AG08395 (cell line): ENCODE data around the gene ERMARD.

ENCODE experiments used
- DNase-seq: peaks from one replicate; pipeline ENCODE4 v3.0.0; 2012; ENCODE audit warnings: mixed read lengths, low spot score

ERMARD gene

DNA sequence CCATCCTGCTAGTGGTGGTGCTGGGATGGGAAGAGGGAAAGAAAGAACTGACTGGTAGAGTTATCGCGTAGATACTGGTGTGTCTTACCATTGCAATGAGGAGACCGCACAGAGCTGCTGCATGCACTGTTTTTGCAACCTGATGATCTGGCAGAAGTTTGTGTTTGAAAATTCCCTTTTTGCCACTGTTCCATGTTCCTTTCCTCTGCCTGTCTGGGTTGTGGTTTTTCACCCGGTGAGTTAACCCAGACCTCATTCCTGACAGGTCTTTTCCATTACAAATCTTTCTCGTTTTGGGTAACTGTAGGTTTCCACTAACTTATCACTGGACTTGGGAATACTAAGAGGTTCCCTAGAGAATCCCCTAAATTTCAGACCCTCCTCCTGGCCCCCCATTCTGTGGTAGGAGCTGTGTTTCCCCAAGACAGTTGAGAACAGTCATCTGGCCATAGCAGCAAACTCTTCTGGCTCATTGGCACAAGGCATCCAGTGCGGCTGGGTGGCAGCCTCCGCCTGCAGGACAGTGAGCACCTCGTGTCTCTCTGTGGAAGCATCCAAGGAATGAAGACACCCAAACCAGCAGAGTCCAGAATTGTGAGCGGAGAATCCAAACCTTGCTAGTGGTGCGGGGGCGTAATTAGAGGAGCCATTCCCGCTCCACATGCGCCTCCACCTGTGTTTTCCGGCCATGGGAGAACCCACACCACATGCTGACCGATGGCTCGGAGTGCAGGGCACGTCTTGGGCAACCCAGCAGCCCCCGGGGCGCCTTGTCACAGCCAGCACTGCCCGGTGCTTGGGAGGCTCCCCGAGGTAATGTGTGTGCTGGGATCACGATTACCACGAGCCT, 32.8 kb downstream of the ERMARD start:
- DNase-seq: no peak

DNA sequence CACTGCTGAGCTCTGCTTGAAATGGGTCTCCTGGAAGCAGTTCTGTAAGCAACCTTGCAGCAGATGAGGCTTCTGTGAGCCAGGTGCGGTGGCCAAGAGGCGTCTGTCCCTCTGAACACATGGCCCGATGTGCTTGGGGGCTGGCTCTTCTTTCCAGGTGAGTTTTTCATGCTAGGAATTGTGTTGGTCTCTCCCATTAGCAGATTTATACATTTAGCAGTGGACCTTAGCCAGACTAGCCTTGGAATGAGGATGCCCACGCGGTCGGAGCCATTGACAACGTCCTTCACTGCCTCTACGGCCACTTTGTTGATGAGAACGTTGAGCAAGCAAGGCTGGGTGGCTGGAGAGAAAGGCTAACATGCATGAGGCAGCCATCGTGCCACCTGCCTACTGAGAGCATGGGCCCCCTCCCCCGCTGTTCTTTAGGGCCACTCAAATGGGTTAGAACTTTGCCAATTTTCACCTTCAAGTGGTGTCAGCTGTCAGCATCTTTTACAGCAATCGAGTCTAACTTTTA, 33.5 kb downstream of the ERMARD start:
- no peak for DNase-seq

DNA sequence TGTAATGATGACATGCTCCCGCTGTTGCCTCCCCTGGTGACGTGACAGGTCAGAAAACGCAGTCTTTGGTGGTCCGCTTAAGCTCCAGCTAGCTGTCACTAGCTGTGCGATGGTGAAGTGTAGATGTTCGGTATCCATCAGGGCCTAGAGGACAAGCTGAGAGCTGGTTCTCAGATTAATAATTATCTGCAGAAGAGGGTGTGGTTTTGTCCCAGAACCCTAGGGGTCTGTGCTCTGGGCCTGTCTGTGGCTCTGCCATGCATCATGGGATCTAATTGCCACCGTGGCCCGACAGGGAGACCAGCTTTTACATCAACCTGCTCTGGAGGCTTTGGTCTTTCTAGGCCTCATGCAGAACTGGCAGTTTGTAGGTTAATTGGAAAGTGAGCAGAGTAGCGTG, 34.1 kb downstream of the ERMARD start:
- DNase-seq: no peak

DNA sequence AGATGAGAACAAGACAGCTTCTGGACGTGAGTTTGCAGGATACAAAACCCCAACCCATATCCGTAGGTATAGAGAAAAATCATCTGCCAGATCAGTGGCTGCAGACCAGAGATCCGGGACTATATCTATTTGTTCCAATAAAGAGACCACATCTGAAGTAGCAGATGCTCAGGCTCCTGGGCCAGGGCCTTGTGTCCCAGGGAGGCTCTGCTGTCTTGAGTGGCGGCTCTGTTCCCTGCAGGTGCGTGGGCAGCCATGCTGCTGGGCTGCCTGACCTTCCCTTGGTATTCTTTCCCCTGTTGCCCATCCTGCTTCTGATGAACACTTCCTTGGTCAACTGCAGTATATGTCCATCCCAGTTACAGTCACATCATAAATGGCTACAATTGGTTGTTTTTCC, 34.9 kb downstream of the ERMARD start:
- no peak for DNase-seq

DNA sequence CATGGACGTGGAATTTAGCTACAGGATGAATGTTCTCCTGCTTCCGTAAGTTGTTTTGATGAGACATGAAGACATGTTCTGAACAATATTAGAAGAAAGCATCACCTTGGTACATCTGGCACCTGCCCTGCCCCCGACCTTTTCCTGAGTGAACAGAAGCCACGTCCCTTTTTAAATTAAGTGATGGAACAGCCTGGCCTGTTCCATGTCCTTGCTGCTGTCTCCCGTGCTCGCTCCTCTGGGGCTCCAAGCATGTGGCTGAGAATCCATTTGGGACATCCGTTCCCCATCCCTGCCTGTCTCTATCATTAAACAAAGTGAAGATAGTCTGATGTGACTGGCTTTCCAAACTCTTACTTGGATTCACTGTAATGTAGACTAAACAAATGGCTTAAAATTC, 36.4 kb downstream of the ERMARD start:
- DNase-seq: no peak

DNA sequence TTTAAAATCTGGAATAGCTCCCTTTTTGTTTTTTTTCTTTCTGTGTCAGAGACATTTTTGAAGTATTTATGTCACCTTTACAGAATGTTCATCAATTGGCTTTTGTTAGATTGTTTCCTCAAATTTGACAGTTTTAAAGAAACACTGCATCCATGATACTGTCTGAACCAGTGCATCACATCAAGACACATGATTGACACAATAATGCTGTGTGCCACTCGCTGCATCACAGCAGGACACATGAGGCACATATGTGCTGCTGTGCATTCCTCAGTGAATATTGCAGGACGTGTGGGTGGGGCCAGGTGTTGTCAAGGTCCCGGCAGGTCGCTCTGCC, 37.4 kb downstream of the ERMARD start:
- no peak for DNase-seq

DNA sequence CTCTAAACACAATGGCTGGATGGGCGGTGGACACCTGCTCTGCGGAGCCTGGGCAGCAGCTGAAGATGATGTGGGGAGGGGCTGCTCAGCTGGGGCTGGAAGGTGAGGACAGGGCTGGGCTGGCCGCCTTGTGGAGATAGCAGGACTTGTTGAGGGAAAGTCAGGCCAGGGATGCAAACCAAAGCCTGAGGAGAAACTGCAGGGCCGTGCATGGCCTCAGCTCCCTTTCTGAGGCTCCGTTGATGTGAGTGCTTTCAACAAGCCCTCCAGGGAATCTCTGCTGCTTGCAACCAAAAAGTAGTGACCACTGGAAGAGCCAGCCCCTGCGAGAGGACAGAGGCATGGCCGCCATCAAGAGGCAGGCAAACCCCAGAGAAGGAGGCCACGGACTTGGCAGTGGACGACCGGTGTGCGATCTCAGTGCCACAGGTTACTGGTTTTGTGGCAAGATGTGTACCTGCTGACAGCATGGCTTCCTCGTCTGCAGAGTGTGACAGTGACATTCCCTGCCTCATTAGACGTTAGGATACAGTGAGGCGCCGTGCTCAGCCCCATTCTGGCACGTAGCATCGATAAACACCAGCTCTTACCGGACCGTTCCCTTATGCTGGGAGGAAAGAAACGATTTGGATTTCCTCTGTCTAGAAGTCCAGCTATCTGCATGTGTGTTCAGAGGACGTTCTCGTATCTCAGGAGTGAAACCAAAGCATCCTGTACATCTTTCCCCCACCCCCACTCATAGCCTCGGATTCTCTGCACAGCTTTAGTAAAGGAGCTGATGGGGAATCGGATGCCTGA, 37.9 kb downstream of the ERMARD start:
- DNase-seq: no peak

DNA sequence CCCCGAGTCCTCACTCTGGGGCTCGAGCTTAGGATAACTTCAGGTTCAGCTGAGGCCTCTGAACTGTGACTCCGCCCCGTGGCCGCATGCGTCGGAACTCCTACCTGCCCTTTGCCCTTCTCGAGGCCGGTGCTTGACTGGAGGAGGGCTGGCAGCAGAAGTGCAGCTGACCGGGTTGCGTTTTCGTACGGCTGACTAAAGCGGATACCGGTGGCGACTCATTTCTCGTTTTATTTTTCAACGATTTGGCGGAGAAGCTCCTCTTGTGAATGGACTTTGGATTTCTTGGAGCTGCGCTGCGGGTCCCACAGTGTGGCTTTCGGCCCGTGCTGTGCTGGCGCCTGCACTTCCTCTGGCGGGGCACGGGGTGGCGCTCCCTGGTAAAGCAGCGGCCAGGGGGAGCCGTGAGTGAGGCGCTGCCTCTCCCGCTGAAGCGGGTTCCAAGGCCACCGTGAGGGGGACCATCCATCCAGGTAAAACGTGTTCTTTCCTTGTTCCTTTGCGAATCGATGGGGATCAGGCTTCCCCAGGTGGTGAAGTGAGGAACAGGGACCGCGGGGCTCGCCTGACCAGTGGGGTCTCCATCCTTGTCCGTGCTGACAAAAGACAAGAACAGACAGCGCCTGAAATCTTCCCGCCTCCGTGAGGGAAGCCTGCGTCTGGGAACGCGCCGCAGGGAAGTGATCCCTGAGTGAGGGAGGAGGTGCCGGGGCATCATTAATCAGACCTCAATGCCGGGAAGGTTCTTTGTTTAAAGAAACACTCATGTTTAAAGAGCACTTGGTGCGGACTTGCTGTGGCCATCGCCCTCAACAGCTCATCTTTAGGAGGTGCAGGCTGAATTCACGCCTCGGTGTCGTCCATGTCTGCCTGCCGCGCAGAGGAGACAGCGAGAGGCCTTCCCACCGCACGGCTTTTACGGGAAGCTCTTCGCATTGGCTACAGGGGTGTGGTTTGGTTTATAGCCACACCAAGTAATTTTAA, 38.8 kb downstream of the ERMARD start:
- peak; percentile 91 for DNase-seq

DNA sequence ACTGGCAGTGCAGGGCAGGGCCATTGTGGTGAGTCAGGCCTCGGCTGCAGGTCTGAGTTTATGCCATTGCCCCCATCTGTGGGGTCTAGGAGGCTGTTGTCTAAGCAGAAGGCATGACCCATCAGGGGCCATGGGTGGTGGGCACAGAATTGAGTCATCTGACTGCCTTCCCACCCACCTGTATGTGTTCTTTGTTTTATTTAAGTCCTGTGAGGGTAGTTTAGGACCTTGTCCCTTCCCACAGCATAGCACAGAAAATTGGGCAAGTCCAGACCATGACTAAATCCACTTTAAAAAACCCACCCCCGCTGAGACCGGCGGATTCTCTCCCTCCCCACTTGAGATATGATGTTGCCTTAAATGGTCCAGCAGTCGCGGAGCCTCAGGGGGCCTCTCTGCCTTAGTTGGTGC, 40.3 kb downstream of the ERMARD start:
- DNase-seq: no peak

DNA sequence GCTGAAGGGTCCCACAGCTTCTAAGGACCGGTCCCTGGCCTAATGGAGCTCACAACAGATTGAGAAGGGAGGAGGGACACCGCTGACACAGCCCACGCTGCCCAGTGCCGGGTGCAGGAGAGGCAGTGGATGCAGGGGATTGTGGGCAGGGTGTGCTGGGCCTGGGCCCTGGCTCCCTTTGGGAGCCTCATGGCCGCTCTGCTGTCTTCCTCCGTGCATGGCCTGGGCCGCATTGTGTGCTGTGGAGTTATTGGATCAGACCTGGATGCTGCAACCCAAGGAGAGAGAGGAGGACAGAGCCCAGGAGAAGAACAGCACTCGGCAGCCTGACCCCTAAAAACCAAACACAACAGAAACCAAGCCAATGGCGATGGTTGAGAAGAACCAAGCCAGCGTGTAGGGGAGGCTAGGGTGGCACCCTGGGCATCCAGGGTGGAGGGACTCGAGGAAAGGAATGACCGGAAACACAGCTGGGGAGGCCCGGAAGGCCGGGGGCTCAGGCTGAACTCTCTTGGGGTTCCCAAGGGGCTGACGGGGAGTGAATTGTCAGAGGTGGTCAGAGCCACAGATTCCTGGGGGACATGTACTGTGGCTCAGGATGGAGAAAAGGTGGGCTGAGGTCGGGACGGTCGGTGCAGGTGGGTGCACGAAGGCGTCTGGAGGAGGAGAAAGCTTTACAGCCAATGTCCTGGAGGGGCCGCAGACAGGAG, 41.0 kb downstream of the ERMARD start:
- DNase-seq: no peak

DNA sequence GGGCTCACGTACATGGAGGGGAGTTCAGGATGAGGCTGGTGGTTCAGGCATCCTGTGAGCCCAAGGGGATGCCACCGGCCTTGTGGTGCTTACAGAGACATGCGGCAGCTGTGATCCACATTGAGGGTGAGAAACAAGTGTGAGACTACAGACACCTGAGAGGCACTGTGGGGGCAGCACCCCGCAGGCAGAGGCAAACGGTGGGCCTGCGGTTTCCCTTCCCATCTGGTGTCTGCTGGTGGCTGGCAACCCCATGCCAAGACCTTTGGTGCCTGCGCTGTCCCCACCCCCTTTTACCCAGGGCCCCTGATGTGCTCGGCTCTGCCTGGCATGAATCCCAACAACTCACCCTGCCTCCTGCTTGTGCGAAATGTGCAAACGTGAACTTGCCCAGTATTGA, 42.0 kb downstream of the ERMARD start:
- DNase-seq: no peak

DNA sequence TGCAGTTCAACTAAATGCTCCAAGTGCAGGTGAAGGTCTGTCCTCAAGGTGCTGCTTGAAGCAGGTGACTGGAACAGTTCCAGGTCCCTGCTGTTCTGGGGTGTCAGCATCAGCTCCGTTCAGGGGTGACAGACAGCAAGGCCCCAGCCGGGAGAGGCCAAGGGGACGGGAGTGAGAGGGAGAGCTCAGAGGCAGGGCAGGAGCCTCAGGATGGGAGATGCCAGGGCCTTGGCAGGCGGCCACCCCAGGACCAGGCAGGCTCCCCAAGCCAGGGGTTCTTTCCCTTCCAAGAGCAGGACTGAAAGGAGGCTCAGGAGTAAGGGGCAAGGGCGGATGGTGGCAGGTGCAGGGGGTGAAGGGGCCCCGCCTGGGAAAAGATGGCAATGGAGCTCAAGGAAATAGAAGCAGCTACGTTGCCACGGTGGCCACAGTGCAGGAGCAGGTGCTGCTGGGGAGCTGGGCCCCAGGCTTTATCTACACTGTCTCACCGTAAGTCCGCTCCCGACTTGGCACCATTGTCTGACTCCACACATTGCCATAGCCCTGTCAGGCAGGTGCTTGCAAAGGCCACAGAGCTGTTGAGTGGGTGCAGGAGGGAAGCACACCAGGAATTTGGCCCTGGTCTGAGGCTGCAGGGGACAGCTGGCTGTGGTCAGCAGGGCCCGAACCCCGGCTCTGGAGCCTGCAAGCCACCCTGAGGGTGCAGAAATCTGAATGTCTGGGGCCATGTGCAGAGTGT, 43.1 kb downstream of the ERMARD start:
- no peak for DNase-seq

DNA sequence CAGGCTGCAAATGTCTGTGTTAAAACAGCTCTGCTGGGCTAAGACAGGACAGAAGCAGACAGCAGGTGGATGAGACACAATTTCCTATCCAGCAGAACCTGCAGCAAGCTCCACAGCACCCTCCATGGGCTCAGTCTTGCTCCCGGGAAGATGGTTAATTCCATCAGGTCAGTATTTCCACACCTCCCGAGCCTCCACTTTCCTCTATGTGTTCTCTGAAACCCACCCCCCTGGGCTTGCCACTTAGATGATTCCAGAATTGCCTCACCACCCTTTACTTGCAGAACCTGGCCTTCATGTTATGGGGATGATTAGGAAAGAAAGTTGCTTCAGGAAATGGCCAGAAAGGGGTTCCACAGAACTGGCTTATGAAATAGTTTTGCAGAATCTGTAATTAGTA, 43.8 kb downstream of the ERMARD start:
- no peak for DNase-seq

DNA sequence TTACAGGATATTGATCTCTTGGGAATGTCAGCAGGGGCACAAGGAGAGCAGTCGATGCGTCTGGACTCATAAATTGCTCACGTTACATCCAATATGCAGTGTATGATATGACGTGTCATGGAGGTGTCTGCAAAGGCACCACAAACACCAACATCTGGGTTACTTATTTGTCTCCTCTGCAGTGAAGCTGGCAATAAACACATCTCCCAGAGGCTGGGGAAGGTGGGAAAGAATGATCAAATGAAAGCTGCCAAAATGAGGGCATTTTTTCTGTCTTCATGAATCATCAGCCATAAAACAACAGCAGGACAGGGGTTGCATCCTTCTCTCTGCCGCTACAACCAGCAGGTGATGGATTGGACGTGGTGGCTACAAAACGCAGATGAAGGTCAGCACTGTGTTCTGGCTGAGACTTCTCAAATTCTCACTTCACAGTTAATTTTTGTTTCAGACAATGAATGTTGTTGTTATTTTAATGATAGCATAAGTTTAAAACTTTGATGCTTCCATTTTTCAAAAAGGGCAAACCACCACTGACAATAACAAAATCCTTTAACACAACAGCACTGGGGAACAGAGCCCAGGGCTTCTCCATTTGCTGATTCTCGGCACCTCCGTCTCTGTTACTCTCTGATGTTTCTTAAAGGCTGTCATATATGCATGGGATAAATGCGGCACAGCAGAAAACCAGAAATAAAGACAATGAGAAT, 47.5 kb downstream of the ERMARD start:
- DNase-seq: no peak

DNA sequence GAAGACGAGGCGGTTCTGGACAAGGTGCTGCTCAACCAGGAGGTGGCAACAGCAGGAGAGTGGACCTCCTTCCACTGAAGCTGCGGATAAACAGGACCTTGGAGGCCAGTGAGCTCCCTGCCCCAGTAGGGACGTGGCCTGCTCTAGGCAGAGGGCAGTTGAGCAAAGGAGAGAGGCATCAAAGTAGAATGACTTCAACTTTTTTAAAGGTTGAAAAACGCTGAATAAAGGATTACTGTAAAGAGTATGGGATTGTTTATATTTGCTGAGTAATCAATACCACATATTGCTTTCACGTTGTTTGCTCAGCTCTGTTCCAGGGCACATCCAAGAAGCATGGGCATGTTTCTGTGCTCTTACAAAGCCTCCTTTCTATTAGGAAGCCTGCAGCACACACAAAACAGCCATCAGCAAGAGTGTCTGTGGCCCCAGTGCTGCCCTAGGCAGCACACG, 48.1 kb downstream of the ERMARD start:
- no peak for DNase-seq

DNA sequence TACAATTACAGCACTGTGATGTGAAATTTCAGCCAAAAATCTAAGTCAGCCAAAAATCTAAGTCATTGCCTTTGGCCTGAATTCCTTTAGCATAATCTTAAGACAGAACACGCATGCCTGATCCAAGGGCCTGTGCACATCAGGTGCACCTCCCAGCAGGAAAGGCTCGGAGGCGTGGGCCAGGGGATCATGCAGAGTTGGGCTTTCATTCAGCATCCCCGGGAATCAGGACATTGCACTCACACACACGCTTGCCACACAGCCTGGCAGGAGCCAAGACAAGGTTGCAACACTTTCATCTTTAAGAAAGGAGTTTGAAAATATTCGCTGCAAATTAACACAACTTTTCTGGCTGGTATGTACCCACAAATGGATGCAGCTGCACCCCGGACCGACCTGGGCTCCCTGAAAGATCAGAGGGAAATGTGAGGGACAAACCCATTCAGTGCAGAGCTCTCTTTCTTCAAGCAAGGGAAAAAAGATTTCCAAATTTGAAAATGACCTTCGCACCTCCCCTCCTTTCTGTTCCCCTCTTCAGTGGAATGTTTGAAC, 48.8 kb downstream of the ERMARD start:
- no peak for DNase-seq

DNA sequence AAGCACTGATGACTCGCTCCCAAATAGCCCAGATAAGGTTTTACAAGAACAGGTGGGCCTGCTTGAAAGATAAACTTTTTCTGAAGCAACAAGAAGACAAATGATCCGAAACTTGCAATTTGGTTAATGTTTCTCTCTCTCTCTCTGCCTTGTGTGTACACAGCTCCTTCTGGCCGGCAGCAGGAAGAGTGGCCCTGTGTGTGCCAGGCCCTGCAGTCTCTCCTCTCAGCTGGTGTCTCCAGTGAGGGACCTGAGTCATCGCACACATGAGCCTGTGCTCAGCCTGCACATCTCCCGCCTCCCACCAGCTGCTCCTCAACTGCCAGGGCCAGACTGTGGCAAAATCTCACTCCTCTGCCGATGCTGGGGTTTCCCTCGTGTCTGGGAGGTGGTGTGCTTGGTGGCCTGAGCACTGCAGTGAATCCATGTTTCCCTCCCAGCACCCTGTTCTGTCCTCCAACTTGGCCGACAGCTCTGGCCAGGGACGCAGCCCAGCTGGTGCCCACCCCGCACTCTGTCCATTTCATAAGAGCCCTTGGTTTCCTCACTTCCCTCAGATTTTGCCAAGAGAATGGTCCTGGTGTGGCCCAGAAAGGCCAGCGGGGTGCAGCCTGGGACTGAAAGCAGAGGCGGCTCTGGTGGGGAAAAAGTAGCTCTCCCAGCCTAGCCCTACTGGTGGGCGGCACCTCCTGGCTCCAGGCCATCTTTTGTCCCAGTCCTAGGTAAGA, 49.4 kb downstream of the ERMARD start:
- DNase-seq: peak; percentile 81

DNA sequence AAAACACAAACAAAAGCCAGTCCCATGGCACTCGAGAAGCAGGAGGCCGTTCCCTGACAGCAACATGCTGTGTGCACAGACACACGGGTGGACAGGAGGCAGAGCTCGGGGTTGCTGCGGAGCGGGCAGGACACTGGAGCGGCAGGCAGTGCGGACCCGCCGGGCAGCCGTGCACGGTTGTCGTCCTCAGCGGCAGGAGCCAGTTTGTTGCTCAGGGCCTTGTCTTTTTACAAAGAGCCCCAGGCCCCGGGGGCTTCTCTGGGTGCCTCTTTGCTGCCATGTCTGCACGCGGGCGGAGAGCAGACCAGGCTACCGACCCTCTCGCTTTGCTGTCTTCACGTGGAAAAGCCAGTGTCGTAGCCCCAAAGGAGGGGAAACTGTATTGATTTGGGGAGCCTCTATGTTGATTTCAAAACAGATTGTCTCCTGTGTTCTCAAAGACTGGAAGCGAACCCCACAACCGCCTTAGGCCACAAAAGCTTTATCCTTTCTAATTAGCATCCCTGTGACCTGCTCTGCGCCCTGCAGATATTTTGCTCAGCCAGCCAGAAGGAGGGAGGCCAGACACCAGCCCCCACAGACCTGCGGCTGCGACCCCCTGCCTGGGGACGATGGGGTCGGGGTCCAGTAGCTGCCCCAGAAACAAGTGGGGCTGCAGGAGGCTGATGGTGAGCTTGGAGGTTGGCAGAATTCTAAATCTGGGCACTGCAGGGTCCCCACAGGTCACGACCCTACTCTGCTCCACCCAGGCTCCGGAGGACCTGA, 50.2 kb downstream of the ERMARD start:
- DNase-seq: no peak
